Transverse colon (tissue), 4 donors: ENCODE measurements around the gene KLK6. TPM values are rescaled to one million over a fixed set of nuclear protein-coding genes. Genes with fewer than 3 reads are reported as not detected.

Experiments
- total RNA-seq, 4 donors: library from RNA; depleted of rRNA; stranded (reverse); fragments of >200 nt; gene quantifications; one replicate each; pipeline ENCODE4 v1.1.0, GENCODE V29; 2016

KLK6 gene
- total RNA-seq, 4 donors from 2014 or later = not detected

Other genes starting within 250 kb of the KLK6 start
- gene SHANK1, start 249.8 kb downstream of the KLK6 start, total RNA-seq = 1 to 10 TPM in 1 of 4 donors, not detected in 3; 2.2 TPM
- gene CLEC11A, start 246.2 kb downstream of the KLK6 start, total RNA-seq = 10 to 100 TPM in 1 of 4 donors, 1 to 10 TPM in 3; 2.6 to 11.2 (median 5.1) TPM
- gene GPR32, start 199.1 kb downstream of the KLK6 start, total RNA-seq = not detected
- gene ACP4, start 179.2 kb downstream of the KLK6 start, total RNA-seq = not detected
- 100 to 1,000 TPM in 1 of 4 donors, 10 to 100 TPM in 3; 17.0 to 150 (median 35.4) TPM for gene KLK1, start 145.8 kb downstream of the KLK6 start, total RNA-seq
- gene KLK15, start 136.0 kb downstream of the KLK6 start, total RNA-seq = 1 to 10 TPM in 2 of 4 donors, not detected in 2; 1.3 to 3.8 TPM
- gene KLK3, start 114.7 kb downstream of the KLK6 start, total RNA-seq = 10 to 100 TPM in 1 of 4 donors, 1 to 10 TPM in 3; 2.9 to 66.9 (median 4.9) TPM
- gene KLK2, start 96.2 kb downstream of the KLK6 start, total RNA-seq = 1 to 10 TPM in 1 of 4 donors, not detected in 3; 3.8 TPM
- 1 to 10 TPM in 1 of 4 donors, not detected in 3; 3.0 TPM for gene KLK4, start 58.2 kb downstream of the KLK6 start, total RNA-seq
- not detected for gene KLK5, start 16.6 kb downstream of the KLK6 start, total RNA-seq
- not detected for gene KLK7, start 14.3 kb upstream of the KLK6 start, total RNA-seq
- gene KLK8, start 32.0 kb upstream of the KLK6 start, total RNA-seq = not detected
- gene KLK10, start 50.1 kb upstream of the KLK6 start, total RNA-seq = 1 to 10 TPM in 1 of 4 donors, under 1 TPM in 1, not detected in 2; 0.27 to 1.3 TPM
- under 1 TPM in 2 of 4 donors, not detected in 2; 0.55 to 0.79 TPM for gene KLK11, start 57.0 kb upstream of the KLK6 start, total RNA-seq
- under 1 TPM in 1 of 4 donors, not detected in 3; 0.41 TPM for gene KLK12, start 65.4 kb upstream of the KLK6 start, total RNA-seq
- 1 to 10 TPM in 1 of 4 donors, not detected in 3; 3.3 TPM for gene KLK13, start 95.5 kb upstream of the KLK6 start, total RNA-seq
- under 1 TPM in 1 of 4 donors, not detected in 3; 0.82 TPM for gene KLK14, start 113.3 kb upstream of the KLK6 start, total RNA-seq
- 10 to 100 TPM in 1 of 4 donors, 1 to 10 TPM in 3; 3.4 to 35.4 (median 7.3) TPM for gene CTU1, start 138.8 kb upstream of the KLK6 start, total RNA-seq
- gene SIGLEC9, start 155.3 kb upstream of the KLK6 start, total RNA-seq = 1 to 10 TPM in 2 of 4 donors, not detected in 2; 2.0 to 2.2 TPM
- gene SIGLEC7, start 172.7 kb upstream of the KLK6 start, total RNA-seq = 1 to 10 TPM in 1 of 4 donors, under 1 TPM in 1, not detected in 2; 0.82 to 2.1 TPM